HuH-7 (cell line): Measurements from ENCODE around the gene FMN1.

ENCODE experiments used
- DNase-seq: peaks from one replicate; pipeline ENCODE4 v3.0.0; 2011; ENCODE audit warnings: low spot score

Gene FMN1

DNA sequence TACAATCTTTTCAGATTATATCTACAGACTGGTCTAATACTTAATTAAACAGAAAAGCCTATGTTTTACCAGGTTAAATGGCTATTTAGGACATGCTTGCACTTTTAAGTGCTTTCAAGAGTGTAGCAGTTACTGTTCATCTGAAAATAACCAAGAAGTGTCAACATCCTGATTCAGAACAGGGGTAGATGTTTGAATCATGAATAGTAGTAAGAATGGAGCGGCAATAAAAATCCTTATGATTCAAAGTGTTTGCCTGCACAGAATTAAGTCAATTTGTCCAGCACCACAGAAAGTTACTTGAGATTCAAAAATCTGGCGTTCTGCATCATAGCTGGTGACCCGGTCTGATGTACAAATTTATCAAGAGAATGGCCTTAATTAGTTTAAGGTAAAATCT is 428.4 kb downstream of the FMN1 start:
- DNase-seq, result no peak

DNA sequence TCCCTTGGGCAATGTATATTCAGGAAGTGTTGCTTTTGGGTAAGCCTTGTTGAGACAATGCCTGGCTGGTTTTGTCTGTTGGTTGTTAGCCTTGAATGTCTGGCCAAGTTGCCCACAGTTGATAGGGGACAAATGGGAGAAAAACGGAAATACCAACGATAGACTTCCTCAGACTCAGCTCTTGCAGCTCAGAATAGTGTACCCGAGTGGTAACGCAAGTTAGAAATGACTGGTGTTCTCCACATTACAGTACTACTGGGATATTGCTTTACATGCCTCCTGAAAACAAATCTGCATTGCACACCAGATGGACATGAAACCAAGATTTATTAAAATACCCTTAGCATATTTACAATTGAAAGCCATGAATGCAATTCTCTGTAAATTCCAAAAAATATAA is 429.3 kb downstream of the FMN1 start:
- no peak for DNase-seq

DNA sequence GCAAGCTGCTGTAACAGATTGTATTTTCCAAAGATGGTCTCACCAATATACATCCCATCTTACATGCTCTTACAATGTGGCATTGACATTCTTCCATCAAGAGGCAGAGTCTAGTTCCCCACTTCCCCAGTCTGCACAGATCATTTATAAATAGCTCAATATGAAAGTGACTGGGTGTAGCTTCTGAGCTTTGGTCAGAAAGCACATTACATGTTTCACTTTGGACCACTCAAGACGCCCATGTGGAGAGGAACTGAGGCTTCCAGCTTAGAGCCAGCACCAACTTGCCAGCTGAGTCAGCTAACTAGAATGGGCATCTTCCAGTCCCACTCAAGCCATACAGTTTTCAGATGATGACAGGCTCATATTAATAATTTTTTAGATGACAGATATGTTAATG is 431.2 kb downstream of the FMN1 start:
- no peak for DNase-seq

DNA sequence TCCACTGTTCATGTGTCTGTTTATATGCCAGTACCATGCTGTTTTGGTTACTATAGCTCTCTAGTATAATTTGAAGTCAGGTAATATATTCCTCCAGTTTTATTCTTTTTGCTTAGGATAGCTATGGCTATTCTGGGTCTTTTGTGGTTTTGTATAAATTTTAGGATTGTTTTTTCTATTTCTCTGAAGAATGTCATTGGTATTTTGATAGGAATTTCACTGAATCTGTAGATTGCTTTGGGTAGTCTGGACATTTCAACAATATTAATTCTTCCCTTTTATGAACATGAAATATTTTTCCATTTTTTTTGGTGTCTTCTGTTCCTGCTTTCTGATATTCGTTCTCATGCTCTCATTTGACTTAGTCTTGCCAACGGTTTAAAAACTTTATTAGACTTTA is 437.1 kb downstream of the FMN1 start:
- no peak for DNase-seq

DNA sequence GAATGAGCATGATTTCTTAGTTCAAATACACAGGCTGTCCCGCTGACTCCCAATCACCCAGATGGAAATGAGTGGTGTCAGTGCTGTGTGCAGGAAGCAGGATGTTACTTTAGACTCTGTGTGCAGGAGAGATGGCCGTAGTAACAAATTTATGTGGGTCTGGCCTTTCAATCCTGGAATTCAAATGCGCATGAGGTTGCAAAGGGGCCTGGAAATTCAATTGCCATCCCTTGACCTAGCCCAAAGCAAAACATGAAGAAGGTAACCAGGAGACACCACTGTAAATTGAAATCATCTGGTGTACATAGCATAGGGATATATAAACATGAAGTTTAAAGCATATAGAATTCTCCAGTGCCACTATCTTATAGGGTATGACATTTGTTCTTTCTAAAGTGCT is 443.5 kb downstream of the FMN1 start:
- no peak for DNase-seq

DNA sequence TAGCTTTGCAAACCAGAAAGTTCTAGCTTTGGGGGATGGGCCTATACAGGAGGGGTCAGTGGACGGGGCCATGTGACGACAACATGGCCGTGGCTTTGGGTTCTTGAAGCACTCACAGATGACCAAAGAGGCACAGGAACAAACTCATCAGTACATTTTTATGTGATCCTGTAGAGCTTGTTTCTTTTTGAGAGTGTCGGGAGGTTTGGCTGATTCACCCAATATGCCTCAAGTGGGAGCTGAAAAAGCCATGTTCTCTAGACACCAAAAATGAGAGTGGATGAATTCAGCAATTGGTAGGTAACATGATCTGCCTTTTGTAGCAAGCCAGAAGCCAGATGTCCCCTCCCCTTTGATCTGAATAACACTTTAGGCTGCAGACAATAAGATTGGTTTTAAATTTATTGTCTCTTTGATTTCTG is 446.6 kb downstream of the FMN1 start:
- DNase-seq, result no peak

DNA sequence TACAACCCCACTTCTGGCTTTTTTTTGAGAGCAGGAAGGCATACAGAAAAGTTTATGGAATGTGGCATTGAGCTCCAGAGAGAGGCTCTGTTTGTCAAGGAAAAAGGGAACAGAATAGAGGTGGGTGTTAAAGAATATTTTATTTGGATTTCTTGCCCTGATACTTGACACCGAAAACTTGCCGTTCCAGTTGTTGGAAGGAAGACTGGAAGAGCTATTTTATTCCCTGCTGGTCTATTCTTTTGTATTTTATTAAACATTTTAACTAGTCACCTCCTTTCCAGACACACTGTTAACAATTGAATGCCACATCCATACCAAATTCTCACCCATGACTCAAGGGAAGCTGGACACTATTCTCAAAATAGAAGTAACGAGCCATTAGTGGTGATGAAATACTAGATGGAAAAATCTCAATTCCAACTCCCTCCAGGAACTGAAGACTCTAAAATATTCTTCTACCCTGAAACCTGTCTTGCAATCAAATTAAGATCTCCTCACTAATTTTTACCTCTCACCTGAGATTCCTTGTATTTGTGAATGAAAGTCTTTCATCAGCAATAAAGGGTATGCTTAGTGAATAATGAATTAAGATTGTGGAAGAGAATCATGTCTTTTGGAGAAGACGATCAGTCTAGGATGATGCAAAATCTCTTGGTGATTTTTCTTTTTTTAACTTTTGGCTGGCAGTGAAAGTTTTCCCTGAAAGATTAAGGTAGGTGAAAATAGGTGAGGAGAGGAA is 448.2 kb downstream of the FMN1 start:
- no peak for DNase-seq

DNA sequence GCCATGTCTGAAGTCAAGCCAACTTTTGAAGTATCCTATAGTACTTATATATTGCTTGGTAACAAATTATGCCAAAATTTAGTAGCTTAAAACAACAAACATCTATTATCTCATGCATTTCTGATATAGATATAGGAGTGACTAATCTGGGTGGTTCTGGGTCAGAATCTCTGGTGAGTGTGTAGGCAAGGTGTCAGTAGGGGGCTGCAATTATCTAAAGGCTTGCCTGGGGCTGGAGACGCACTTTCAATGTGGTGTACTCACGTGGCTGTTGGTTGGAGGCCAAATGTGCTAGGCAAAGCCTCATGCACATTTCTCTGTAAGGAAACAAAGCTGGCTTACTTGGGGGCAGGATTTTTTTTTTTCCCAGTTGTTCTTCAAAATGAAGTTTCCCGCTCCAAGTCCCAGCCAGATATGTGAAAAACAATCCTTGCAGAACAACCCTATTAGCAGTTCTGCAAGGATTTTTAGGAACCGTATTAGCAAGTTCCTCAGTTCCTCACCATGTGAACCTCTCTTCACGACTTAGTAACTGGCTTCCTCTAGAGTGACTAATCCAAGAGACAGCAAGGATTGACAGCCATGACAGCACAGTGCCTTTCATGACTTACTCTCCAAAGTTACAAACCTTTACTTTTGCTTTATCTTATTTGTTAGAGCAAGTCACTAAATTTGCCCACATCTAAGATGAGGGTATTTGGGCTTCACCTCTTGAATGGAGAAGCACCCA is 450.9 kb downstream of the FMN1 start:
- DNase-seq, result no peak

DNA sequence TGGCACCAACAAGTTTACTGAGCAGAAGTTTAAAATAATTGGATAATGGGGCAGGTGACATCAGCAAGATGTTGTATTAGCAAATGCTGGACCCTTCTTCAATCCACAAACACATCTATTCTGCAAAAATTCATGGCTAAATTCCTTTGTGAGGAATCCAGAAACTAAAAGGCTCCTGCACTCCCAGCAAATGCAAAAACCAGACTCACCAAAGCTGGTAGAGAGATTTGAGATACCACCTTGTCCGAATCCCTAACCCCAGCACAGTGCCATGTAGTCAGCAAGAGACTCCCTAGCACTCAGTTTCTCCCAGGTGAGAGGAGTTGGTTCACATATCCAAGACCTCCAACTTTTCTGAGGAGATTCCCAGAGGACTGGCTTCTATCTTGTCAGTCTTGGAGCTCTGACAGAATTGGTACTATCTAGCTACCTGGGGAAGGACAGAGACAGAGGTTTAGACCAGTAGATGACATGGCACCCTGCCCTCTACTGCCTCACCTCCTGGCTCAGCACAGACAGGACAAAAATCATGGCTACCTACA is 454.9 kb downstream of the FMN1 start:
- no peak for DNase-seq

DNA sequence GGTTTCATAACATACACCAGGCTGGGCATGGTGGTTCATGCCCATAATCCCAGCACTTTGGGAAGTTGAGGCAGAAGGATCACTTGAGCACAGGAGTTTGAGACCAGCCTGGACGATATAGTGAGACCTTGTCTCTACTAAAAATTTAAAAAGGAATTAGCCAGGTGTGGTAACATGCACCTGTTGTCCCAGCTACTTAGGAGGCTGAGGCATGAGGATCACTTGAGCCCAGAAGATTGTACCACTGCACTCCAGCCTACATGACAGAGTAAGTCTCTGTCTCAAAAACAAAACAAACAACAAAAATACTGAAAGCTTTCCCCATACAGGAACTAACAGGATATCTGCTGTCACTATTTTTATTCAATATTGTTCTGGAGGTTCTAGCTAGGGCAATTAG is 455.8 kb downstream of the FMN1 start:
- no peak for DNase-seq

DNA sequence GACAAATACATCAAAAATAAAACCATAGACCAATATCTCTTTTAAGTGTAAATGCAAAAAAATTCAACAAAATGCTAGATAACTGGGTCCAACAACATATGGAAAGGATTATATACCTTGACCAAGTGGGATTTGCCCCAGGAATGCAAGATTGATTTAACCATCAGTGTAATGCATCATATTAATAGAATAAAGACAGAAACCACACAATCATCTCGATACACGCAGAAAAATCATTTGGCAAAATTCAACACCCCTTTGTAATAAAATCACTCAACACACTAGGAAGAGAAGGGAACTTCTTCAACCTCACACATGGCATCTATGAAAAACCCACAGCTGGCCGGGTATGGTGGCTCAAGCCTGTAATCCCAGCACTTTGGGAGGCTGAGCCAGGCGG is 457.2 kb downstream of the FMN1 start:
- DNase-seq, result no peak

DNA sequence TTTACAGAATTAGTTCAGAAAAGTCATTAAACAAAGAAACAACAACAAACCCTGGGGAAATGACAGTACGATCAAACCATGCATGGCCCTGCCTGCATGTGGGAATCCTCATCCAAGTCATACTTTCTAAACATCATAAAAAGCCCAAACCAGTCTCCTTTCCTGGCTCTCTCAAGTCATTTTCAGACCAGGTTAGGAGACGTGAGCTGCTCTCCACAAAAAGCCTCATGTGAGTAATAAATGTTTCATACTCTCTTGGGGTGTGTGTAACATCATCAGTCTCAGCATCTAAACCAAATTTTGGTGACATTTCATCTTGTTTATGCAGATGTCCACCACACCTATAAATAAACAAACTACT is 457.8 kb downstream of the FMN1 start:
- no peak for DNase-seq

DNA sequence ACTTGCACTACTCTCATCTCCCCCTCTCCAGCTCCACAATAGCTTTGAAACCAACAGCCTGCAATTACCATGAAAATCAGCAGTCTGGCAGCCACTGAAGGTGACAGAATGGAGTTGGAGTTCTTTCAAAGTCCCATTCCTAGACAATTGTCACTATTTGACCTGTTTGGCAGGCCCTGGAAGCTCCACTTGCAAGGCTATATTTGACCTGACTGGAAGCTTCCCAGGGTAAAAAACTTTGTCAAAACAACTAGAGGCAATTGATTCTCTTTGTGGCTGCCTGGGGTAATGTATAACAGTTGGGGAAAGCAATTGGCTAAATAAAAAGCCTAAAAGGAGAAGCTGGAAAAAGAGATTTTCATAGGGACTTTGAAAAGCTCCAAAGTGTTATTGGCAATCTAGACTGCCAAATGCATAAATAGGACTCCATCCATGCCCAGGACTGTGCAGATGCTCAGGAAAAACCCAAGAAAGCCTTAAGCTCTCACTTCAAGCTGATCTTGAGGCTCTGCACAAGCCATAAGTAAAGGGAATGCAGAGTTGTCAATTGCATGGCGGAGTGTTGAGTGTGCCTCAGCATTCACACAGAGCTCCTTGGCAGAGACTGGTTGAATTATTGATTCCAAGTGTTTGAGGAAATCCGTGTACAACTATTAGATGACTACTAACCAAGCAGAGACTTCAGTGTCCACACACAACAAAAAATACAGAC is 458.4 kb downstream of the FMN1 start:
- DNase-seq, result no peak

DNA sequence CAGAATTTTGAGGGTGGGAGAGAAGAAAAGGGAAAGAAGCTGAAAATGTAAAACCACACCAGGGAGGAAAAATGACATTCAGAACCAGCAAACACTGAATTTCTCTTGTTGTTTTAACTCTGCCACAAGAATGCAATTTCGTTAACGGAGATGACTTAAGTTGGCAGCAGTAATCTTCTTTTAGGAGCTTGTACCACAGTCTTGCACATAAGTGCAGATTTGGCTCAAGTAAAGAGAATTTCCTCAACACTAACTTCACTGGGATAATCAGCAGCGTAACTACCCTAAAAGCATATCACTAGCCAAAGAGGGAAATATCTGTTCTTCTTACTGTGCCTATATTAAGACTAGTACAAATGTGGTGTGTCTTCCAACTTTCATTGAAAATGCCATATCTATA is 461.2 kb downstream of the FMN1 start:
- no peak for DNase-seq

DNA sequence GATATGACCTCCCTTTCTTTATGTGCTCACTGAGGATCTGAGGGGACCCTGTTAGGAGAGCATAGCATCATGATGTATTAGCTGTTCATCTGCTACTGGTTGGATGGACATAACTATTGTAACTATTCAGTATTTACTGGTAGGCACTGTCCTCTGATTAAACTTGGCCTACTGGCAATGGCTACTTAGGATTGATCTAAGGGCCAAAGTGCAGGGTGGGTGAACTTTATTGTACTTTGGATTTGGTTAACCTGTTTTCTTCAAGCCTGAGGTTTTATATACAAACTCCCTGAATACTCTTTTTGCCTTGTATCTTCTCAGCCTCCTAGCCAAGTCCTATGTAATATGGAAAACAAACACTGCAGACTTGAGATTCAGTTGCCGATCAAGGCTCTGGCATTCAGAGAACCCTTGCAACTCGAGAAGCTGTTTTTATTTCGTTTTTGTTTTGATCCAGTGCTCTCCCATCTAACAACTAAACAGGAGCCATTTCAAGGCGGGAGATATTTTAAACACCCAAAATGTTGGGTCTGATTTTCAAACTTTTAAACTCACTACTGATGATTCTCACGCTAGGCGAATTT is 461.8 kb downstream of the FMN1 start:
- no peak for DNase-seq

DNA sequence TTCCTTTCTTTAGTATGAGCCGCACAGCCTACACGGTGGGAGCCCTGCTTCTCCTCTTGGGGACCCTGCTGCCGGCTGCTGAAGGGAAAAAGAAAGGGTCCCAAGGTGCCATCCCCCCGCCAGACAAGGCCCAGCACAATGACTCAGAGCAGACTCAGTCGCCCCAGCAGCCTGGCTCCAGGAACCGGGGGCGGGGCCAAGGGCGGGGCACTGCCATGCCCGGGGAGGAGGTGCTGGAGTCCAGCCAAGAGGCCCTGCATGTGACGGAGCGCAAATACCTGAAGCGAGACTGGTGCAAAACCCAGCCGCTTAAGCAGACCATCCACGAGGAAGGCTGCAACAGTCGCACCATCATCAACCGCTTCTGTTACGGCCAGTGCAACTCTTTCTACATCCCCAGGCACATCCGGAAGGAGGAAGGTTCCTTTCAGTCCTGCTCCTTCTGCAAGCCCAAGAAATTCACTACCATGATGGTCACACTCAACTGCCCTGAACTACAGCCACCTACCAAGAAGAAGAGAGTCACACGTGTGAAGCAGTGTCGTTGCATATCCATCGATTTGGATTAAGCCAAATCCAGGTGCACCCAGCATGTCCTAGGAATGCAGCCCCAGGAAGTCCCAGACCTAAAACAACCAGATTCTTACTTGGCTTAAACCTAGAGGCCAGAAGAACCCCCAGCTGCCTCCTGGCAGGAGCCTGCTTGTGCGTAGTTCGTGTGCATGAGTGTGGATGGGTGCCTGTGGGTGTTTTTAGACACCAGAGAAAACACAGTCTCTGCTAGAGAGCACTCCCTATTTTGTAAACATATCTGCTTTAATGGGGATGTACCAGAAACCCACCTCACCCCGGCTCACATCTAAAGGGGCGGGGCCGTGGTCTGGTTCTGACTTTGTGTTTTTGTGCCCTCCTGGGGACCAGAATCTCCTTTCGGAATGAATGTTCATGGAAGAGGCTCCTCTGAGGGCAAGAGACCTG is 463.5 kb downstream of the FMN1 start:
- DNase-seq, result no peak

DNA sequence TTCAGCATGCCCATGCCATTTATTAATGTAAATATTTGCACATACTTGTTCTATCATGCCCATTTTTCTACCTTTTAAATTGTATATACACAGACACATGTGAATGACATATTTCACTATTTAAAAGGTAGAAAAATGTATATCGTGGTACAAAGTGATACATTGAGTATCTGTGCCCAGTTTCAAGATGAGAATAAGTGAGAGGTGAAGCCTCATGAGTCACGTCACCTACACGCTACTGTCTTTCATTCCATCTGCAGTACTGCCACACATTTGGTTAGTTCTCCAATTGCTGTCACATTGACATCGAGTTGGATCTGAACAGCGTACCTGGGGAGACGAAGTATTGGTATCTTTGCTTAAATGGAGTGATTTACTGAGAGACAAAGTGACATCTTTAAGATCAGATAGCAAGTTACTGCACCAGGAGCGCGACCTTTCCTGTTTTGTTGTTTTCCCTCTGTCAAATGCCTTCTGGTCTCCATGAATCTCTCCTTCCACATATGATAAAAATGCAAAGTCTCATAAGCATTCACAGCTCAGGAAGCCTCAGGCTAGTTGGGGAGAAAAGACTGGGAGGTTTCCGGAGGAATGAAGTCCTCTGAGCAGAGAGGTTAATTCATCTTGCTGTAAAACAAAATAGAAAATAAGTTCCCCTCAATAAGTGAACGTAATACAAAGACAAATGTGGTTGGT is 464.7 kb downstream of the FMN1 start:
- no peak for DNase-seq

DNA sequence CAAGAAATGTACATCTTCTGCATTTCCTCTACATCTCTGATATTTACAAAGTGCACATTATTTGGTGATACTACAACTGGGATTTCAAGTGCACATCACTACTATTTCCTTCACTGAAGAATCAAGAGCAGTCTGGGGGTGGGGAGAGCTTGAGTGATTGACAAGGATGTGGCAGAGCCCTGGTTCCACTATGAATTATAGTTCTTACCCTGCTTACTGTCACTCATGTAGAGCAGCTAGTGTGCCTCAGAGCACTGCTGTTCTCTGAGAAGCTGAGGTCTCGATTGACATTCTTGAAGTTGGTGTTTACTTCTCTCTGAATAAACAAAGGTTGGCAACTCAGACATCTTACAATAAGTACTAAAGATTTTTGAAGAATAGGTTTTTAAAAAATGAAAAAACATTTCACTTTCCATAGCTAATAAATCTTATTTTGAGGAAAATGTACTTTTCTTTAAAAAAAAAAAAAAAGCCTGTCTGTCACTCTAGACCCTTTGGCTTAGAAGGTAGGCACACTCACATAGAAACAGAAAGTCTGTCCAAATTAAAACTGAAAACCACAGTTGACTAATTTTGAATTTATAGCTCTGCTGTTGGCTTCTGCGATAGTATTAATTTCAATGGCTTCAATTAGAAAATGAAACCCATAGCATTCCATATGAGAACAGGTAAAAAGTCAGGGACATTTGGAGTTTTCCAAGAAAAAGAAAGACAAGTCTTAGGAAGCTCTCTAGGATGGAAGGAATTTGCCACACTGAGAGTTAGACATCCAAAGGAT is 471.2 kb downstream of the FMN1 start:
- no peak for DNase-seq

DNA sequence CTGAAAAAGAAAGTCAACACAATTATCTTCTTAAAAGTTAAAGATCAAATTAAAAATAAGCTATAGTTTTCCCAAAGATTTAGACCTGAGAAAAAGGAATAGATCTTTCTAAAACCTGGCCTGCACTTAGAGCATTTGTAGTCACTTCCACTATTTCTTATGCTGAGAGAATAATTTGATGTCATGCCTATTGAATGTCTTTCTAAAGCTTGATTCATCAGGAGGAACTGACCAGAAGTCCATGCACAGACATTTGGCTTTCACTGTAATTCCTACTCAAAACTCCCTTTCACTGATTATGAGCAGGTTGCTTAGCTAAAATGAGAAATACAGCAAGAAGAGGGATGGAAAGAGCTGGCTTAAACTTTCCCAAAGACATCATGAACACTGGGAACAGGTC is 472.4 kb downstream of the FMN1 start:
- no peak for DNase-seq

DNA sequence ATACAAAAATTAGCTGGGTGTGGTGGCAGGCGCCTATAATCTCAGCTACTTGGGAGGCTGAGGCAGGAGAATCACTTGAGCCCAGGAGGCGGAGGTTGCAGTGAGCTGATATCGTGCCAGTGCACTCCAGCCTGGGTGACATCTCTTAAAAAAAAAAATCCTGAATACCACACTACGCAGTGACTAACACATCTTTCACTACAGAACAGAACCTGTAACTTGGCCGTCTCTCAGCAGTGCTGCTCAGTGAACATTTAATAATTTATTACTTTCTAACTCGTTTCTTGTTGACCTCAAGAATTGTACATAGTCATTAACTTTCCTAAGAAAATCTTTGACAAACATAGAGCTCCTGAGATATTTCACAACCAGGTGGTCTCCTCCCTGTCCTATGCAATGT is 472.9 kb downstream of the FMN1 start:
- DNase-seq, result no peak
